GM13976 (cell line): ENCODE measurements around the gene LAMC2.

Experiments
- DNase-seq: peaks from one replicate; pipeline ENCODE4 v3.0.0; 2012; ENCODE audit warnings: low spot score
- in situ Hi-C: fragments of 300-500 bp; cut with MboI; formaldehyde crosslinking; loops from one replicate; pipeline ENCODE4 v1.12.0; 2022; ENCODE audit warnings: low sequenced_read_pairs, mixed read lengths, inconsistent platforms; ENCODE audit not compliant: unreplicated experiment
- TF ChIP-seq, protein P1 (sequence below): IDR thresholded peaks from 2 replicates; pipeline ENCODE4 v1.5.1; 2012; ENCODE audit warnings: borderline replicate concordance, mild to moderate bottlenecking; ENCODE audit not compliant: insufficient read depth; ENCODE audit errors: extremely low read depth, missing control alignments, control extremely low read depth

Gene LAMC2

DNA sequence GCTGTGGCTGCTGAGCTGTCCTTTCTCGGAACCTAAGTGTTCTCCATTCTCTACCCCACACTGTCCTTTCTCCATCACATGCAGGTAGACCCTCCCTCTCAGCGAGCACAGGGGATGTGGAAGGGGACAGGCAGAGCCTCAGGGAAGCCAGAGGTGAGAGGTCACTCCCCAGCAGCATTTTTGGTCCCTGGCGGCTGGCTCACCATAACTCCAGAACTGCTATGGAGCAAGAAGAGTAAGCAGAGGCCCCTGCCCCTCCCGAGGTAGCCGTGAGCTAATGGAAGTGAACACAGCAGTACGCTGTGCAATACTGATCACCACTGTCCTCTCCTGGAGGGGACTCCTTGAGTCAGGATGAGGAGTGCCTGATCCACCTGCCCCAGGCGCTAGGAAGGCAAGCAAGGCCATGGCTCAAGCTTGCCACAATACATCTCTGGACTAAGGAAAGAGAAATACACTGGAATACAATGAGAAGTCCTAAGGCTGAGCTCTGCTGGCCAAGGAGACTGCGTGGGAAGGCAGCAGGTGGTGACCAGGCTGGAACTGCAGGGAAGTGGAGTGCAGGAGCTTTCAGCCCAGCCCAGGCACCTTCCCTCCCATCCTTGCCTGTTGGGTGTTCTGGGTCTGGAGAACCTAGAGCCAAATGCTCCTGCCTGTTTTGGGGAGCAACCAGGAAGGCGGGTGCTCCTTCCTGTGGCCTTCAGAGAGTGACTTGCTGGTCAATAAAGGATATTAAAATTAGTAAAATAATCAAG lies 96.2 kb downstream of the LAMC2 start:
- TF ChIP-seq, protein P1, sequence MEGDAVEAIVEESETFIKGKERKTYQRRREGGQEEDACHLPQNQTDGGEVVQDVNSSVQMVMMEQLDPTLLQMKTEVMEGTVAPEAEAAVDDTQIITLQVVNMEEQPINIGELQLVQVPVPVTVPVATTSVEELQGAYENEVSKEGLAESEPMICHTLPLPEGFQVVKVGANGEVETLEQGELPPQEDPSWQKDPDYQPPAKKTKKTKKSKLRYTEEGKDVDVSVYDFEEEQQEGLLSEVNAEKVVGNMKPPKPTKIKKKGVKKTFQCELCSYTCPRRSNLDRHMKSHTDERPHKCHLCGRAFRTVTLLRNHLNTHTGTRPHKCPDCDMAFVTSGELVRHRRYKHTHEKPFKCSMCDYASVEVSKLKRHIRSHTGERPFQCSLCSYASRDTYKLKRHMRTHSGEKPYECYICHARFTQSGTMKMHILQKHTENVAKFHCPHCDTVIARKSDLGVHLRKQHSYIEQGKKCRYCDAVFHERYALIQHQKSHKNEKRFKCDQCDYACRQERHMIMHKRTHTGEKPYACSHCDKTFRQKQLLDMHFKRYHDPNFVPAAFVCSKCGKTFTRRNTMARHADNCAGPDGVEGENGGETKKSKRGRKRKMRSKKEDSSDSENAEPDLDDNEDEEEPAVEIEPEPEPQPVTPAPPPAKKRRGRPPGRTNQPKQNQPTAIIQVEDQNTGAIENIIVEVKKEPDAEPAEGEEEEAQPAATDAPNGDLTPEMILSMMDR: no peak
- in situ Hi-C loops: loop anchor here (25.0 kb wide), 1 partner anchor 280 kb away; no protein-coding TSS in a partner anchor
- DNase-seq: no peak

DNA sequence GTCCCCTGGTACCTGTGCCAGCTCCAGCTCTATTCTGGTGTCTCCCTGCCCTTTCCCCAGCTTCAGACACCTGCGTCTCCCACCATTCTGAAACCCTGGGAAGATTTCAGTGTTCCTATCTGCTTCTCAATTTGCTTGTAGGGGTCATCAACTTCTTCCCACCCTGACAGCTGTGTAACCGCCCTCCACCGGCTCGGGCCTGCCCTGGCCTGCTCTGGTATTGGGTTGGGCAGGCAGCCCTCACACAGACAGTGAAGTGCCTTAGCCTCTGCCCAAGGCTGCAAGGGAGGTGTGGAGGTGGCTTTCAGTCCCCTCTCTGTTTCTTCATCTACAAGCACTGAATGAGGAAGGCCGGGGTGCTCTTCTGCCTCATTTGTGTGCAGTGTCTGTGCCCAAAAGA lies 97.2 kb downstream of the LAMC2 start:
- in situ Hi-C loops: loop anchor here (25.0 kb wide), 1 partner anchor 279 kb away; no protein-coding TSS in a partner anchor
- DNase-seq: no peak
- TF ChIP-seq, protein P1: no peak

DNA sequence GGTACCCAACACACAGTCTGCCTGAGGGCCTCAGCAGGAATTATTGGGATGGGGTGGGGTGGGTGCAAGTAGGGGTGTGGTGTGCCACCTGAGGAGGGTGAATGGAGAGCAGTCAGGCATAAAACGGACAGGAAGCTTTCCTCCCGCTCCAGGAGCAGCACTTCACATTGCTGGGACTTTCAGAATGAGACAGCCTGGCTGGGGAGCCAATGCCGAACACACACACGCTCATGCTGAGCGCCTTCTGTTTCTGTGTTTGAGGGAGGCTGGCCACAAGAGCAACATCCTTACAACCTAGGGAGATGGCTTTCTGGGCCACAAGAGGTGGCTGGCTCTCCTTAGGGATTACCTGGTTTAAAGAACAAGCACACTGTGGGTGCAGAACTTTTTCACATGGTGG lies 98.0 kb downstream of the LAMC2 start:
- no peak for DNase-seq
- in situ Hi-C loops: loop anchor here (25.0 kb wide), 1 partner anchor 278 kb away; no protein-coding TSS in a partner anchor
- TF ChIP-seq, protein P1: no peak

DNA sequence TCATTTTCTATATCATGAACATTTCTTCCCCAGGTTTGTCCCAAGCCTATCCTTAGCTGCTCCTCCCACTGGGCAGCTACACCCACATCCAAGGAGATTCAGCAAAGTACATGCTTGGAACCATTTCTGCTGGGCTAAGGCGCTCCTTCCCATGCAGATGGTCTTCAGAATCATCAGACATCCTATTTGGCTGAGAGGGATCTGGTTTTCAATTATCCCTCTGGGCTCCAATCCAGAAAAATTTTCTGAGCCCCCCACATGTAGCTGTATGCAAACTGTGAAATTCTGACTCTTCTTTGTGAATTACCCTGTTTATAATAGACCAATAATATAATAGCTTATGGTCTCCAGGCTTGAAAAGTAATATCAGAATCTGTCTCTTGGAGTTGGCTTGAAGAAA lies 99.2 kb downstream of the LAMC2 start:
- DNase-seq: no peak
- TF ChIP-seq, protein P1: no peak
- in situ Hi-C loops: loop anchor here (25.0 kb wide), 1 partner anchor 277 kb away; no protein-coding TSS in a partner anchor

DNA sequence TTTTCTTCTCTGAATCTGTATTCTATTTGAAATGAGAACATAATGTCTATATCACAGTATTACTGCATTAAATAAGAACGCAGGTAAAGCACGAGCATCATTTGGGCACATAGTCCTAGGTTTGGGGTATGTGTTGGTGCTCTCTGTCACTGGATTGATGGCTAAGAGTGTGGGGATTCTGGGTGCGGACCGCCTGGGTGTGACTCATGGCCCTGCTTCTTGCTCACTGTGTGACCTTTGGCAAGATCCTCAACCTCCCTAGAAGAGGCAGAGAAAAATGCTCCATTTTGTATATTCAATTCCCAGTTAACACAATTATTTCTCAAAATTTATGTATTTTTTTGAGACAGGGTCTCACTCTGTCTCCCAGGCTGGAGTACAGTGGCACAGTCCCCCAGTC lies 99.7 kb downstream of the LAMC2 start:
- DNase-seq: no peak
- in situ Hi-C loops: loop anchor here (25.0 kb wide), 1 partner anchor 277 kb away; no protein-coding TSS in a partner anchor
- TF ChIP-seq, protein P1: no peak

DNA sequence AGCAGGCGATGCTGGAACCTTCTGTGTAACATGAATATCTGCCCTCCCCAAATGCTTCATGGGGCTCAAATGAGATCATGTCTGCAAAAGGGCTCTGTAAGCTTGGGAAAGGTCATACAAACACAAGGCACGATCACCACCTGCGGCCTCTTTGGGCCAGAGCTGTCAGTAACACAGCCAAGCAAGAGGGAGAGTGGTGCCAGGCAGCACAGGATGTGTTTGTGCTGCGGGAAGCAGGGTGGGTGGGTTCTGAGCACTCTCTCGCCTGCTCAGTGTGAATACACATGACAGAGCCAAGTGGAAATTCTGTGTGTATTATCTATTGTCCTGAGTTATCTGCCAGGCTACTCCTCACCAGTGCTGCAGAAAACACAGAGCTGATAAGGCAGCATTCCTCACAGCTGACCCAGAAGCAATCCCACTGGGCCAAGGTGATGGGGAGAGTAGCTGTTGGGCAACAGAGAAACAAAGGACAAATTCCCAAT lies 101.2 kb downstream of the LAMC2 start:
- DNase-seq: no peak
- TF ChIP-seq, protein P1: no peak
- in situ Hi-C loops: loop anchor here (25.0 kb wide), 1 partner anchor 275 kb away; no protein-coding TSS in a partner anchor

DNA sequence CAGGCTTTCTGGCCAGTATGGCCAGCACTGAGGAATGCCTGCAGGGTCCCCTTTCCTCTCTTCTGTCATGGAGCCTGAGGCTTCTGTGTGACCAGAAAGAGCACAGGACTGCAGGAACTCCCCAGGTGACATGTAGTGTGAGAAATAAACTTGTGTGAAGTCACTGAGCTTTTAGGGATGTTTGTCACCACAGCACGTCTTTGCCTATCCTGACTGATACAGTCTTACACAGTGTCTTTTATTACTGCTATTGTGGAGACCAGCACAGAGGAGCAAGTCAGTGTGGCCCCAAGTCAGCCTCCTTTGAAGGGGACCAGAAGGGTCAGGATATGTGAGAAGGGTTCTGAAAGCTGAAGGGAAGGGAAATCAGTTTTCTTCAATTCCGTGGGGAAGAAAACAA lies 102.5 kb downstream of the LAMC2 start:
- in situ Hi-C loops: loop anchor here (25.0 kb wide), 1 partner anchor 274 kb away; no protein-coding TSS in a partner anchor
- TF ChIP-seq, protein P1: no peak
- DNase-seq: no peak
